BJ (cell line): ENCODE measurements around the gene PRR23E. TPM values are rescaled to one million over a fixed set of nuclear protein-coding genes. Genes with fewer than 3 reads are reported as not detected.

Experiments
- CTCF ChIA-PET: fragments of 350-600 bp; formaldehyde crosslinking; extraction: SDS; loops from one replicate; lab custom pipeline; 2021; ENCODE audit warnings: antibody characterized with exemption, inconsistent platforms; lab: Yijun Ruan, JAX
- POLR2A ChIA-PET: fragments of 300-600 bp; sonication (Branson Sonifier 250); formaldehyde crosslinking; extraction: SDS; loops from one replicate; lab custom pipeline; 2021; ENCODE audit warnings: antibody characterized with exemption; lab: Charles Lee
- DNase-seq: peaks from one replicate; pipeline ENCODE4 v3.0.0-alpha.2; 2011; ENCODE audit warnings: low read depth
- H3K27me3 ChIP-seq: 2 replicates; pipeline ENCODE4 v1.6.0; 2011; ENCODE audit warnings: low read length; ENCODE audit not compliant: control insufficient read depth, insufficient read depth
- H3K36me3 ChIP-seq: 2 replicates; pipeline ENCODE4 v1.5.1; 2011; ENCODE audit warnings: low read length; ENCODE audit not compliant: control insufficient read depth, insufficient read depth
- H3K4me3 ChIP-seq: 2 replicates; pipeline ENCODE4 v1.5.1; 2011; ENCODE audit warnings: low read depth, mild to moderate bottlenecking, control low read depth, low read length
- CTCF ChIP-seq: IDR thresholded peaks from 2 replicates; pipeline ENCODE4 v1.5.1; 2011; ENCODE audit warnings: low read depth, mild to moderate bottlenecking, control low read depth, inconsistent platforms, low read length, moderate library complexity; ENCODE audit not compliant: insufficient read depth
- polyA plus RNA-seq: library from polyadenylated mRNA; depleted of rRNA; stranded (reverse); fragments of >200 nt; gene quantifications from 2 replicates; pipeline ENCODE4 v1.2.3, GENCODE V29; 2011

The PRR23E gene
- polyA plus RNA-seq, 1 experiment: not detected

GRCh38 chr3:127164615-127165014 is 28.3 kb upstream of the PRR23E start:
- POLR2A ChIA-PET: no interaction called here
- no peak for TF ChIP-seq CTCF

GRCh38 chr3:127165036-127165435 is 27.9 kb upstream of the PRR23E start:
- no peak for DNase-seq
- Histone ChIP-seq H3K36me3 (no peaks in the 10 kb centered on the region), H3K4me3 (no peak overlapping the region), H3K27me3 (peaks cover 6% of the 10 kb centered on the region)
- ChIA-PET POLR2A (no interaction called here), CTCF (no interaction called here)
- TF ChIP-seq CTCF: no peak

More at GRCh38 chr3:127164615-127165014, 28.3 kb upstream of the PRR23E start:
- Histone ChIP-seq H3K4me3 (no peak overlapping the region), H3K27me3 (peaks cover 6% of the 10 kb centered on the region), H3K36me3 (no peaks in the 10 kb centered on the region)
- CTCF ChIA-PET: no interaction called here
- no peak for DNase-seq

- CTCF ChIA-PET: no interaction called here
- TF ChIP-seq CTCF: no peak
- no peaks in the 10 kb centered on the region for H3K36me3 ChIP-seq
- no peak overlapping the region for H3K4me3 ChIP-seq
- no peak for DNase-seq
- POLR2A ChIA-PET: no interaction called here
- H3K27me3 ChIP-seq: peaks cover 8% of the 10 kb centered on the region
Observed at GRCh38 chr3:127165694-127166485, 27.0 kb upstream of the PRR23E start.

GRCh38 chr3:127166501-127167065 is 26.3 kb upstream of the PRR23E start:
- POLR2A ChIA-PET: no interaction called here
- no peaks in the 10 kb centered on the region for H3K36me3 ChIP-seq
- DNase-seq: no peak
- no peak overlapping the region for H3K4me3 ChIP-seq
- CTCF ChIA-PET: no interaction called here
- TF ChIP-seq CTCF: no peak
- peaks cover 8% of the 10 kb centered on the region for H3K27me3 ChIP-seq

- CTCF ChIA-PET: no interaction called here
- POLR2A ChIA-PET: no interaction called here
- TF ChIP-seq CTCF: no peak
- Histone ChIP-seq H3K4me3 (no peak overlapping the region), H3K36me3 (no peaks in the 10 kb centered on the region), H3K27me3 (peaks cover 8% of the 10 kb centered on the region)
- no peak for DNase-seq
Observed at GRCh38 chr3:127167315-127168043, 25.5 kb upstream of the PRR23E start.
